ENCODE measurements around the gene ZFP1.
"Not testable (repeated sequence)": the region's sequence is repeated elsewhere in the genome, so short reads cannot be mapped to it uniquely, and the experiment has no call there.

The ZFP1 gene

DNA sequence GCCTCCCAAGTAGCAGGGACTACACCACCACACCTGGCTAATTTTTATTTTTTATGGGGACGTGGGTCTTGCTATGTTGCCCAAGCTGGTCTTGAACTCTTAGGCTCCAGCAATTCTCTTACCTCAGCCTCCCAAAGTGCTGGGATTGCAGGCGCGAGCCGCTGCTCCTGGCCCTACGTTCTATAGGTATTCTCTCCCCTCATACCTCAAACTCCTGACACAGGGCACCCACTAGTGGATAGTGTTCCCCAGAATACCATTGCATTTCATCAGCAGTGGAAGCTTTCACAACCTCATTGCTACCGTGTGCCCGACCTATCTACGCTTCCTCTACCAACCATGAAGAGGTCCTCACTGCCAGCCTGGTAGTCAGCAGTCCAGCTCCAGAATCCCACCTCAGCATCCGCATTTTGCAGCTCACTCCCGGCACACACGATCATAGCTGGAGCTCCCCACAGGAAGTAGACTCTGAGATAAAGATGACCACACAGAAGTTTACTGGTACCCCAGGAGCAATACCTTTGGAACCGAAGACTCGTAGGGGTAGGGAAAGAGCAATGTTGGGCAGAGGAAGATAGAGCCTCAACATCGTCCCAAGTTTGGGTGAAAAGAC lies 49.3 kb downstream of the ZFP1 start:
- peak overlapping the region in 1 of 2 donors; percentile 51 for H3K4me3 ChIP-seq (replicated peaks in 1 of 2; ENCODE audit: low read depth in 2 of 2, low read length in 2 of 2)
- TF ChIP-seq, protein P1, sequence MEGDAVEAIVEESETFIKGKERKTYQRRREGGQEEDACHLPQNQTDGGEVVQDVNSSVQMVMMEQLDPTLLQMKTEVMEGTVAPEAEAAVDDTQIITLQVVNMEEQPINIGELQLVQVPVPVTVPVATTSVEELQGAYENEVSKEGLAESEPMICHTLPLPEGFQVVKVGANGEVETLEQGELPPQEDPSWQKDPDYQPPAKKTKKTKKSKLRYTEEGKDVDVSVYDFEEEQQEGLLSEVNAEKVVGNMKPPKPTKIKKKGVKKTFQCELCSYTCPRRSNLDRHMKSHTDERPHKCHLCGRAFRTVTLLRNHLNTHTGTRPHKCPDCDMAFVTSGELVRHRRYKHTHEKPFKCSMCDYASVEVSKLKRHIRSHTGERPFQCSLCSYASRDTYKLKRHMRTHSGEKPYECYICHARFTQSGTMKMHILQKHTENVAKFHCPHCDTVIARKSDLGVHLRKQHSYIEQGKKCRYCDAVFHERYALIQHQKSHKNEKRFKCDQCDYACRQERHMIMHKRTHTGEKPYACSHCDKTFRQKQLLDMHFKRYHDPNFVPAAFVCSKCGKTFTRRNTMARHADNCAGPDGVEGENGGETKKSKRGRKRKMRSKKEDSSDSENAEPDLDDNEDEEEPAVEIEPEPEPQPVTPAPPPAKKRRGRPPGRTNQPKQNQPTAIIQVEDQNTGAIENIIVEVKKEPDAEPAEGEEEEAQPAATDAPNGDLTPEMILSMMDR (IDR thresholded peaks at IDR 0.05; ENCODE audit: low read depth, low read length): no peak

DNA sequence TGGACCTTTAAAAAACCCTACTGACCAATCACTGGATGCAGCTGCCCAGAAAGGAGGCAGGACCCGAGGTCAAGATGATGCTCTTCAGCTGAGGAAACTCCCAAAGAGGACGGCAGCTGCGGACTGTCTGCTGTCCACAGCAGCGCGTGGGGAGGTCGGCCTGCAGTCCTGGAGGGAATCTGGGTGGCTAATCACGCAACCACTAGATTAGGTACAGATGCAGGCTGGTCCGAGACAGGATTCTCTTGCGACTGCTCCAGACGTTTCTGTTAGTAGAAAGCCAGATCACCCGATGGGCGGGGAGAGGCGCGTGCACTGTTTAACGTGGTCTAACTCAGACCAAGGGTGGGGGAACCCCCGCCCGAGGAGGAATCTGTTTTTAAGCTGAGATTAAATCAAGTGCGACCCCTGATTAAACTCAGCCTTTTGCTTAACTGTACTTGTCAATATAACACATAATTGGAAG lies 49.8 kb downstream of the ZFP1 start:
- TF ChIP-seq, protein P1 (IDR thresholded peaks at IDR 0.05; ENCODE audit: low read depth, low read length): no peak
- DNase-seq (ENCODE audit: low read depth in 2 of 2): peak; percentile 51 to 64
- peak overlapping the region; percentile 22 to 51 for H3K4me3 ChIP-seq (replicated peaks in 1 of 2; ENCODE audit: low read depth in 2 of 2, low read length in 2 of 2)

More for the DNA sequence above, 49.3 kb downstream of the ZFP1 start:
- peak in 1 of 2 donors; percentile 26 for DNase-seq (ENCODE audit: low read depth in 2 of 2)

DNA sequence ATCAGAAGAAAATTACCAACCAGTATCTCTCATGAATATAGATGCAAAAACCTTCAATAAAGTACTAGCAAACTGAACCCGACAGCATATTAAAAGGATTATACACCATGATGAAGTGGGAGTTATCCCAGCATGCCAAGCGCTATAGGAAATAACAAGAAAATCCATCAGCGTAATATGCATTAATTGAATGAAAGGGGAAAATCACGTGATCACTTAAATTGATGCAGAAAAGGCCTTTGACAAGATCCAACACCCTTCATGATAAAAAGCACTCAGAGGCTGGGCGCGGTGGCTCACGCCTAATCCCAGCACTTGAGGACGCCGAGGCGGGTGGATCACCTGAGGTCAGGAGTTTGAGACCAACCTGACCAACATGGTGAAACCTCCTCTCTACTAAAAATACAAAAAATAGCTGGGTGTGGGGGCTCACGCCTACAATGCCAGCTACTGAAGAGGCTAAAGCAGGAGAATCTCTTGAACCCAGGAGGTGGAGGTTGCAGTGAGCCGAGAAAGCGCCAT lies 53.8 kb downstream of the ZFP1 start:
- H3K4me3 ChIP-seq (replicated peaks in 1 of 2; ENCODE audit: low read depth in 2 of 2, low read length in 2 of 2): no peak overlapping the region
- TF ChIP-seq, protein P1 (IDR thresholded peaks at IDR 0.05; ENCODE audit: low read depth, low read length): no peak
- no peak for DNase-seq (ENCODE audit: low read depth in 2 of 2)

DNA sequence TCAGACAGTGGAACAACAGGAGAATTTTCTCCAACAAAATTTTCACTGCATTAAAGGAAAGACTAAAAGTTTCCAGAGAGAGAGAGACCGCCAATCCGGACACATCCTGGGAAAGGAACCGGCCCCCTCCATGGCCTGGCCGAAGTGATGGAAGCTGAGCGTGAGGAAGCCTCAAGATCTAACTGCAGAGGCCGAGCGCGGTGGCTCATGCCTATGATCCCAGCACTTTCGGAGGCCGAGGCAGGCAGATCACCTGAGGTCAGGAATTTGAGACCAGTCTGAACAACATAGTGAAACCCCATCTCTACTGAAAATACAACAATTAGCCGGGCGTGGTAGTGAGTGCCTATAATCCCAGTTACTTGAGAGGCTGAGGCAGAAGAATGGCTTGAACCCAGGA lies 54.8 kb downstream of the ZFP1 start:
- TF ChIP-seq, protein P1 (IDR thresholded peaks at IDR 0.05; ENCODE audit: low read depth, low read length): no peak
- no peak overlapping the region for H3K4me3 ChIP-seq (replicated peaks in 1 of 2; ENCODE audit: low read depth in 2 of 2, low read length in 2 of 2)
- no peak for DNase-seq (ENCODE audit: low read depth in 2 of 2)

DNA sequence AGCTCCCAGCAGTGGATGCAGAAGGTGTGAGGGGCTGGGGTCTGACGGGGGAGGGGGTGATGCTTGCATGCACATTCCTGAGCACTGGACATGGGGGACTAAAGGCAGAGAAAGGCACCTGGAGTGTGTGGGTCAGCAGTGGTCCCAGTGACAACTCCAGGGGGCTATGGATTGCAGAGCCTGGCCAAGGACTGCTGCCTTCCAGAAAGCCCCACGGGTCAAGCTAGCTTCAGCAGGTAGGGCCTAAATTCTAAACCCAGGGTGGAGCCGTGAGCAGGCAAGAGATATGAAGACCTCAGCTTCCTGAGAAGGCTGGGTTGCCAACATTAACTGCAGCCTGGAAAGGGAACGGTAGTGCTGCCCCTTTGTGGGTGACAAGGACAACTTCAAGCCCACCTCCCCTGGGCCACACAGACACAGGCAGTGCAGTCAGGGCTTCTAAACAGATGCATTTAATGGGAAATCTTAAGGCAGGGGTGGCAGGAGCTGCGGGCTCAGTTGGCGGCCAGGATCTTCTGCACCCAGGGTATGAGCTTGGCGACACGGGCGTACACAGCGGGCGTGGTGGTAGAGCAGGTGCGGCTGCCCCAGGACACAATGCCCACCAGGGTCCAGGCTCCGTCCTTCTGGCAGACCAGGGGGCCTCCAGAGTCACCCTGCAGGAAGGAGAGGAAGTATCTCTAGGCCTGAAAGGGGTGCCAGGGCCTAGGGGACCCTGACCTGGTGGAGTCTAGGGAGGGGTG lies 55.5 kb downstream of the ZFP1 start:
- no peak overlapping the region for H3K4me3 ChIP-seq (replicated peaks in 1 of 2; ENCODE audit: low read depth in 2 of 2, low read length in 2 of 2)
- TF ChIP-seq, protein P1 (IDR thresholded peaks at IDR 0.05; ENCODE audit: low read depth, low read length): no peak
- DNase-seq (ENCODE audit: low read depth in 2 of 2): no peak

DNA sequence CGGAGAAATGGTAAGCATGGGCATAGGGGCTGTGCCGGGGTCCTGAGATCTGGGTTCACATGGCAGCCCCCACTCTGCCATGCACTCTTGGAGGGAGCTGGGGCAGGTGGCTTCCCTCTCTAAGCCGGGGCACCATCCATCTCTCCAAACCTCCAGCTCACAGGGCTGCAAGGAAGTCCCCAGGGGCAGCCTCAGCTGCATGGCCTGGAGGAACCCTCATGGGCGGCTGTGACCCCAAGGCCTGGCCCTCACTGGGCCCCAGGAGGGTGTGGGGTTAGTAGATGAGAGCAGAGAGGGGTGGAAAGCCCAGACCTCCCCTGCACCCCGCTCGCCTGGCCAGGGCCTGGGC lies 56.1 kb downstream of the ZFP1 start:
- TF ChIP-seq, protein P1 (IDR thresholded peaks at IDR 0.05; ENCODE audit: low read depth, low read length): no peak
- no peak overlapping the region for H3K4me3 ChIP-seq (replicated peaks in 1 of 2; ENCODE audit: low read depth in 2 of 2, low read length in 2 of 2)
- DNase-seq (ENCODE audit: low read depth in 2 of 2): no peak

DNA sequence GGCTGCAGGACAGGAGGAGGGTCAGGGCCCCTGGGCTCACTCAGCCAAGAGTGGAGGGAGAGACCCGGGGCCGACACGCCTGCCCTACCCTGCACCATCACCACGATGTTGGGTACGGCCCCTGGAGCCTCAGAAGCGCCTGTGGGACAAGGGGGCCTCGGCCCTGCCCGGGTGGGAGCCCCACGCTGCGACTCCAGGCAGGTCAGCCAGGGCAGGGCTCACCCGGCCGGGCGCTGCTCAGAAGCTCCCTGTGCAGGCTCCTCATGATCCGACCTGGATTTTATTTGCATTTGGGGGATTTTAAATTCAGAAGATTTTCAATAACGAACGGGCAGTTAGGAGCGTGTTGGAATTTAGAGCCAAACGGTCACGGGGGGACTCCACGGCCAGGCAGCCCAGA lies 56.6 kb downstream of the ZFP1 start:
- DNase-seq (ENCODE audit: low read depth in 2 of 2); H3K4me3 ChIP-seq (replicated peaks in 1 of 2; ENCODE audit: low read depth in 2 of 2, low read length in 2 of 2): not testable (repeated sequence)

DNA sequence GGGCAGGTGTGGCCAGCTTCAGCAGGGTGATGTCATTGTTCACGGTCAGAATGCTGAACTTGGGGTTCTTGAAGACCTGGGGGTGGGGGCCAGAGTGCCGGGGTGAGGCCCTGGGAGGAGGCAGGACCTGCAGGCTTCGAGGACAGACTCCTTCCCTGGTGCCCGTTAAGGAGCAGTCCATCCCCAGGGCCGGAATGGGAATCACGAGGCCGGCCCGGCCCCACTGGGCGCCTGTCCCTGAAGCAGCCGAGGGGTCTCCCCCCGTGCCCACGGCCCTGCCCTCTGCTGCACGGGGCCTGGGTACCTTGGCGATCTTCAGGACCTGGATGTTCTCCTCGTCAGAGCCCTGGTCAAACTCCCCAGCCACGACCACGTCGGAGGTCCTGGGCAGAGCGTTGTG lies 57.1 kb downstream of the ZFP1 start:
- DNase-seq (ENCODE audit: low read depth in 2 of 2); H3K4me3 ChIP-seq (replicated peaks in 1 of 2; ENCODE audit: low read depth in 2 of 2, low read length in 2 of 2): not testable (repeated sequence)

DNA sequence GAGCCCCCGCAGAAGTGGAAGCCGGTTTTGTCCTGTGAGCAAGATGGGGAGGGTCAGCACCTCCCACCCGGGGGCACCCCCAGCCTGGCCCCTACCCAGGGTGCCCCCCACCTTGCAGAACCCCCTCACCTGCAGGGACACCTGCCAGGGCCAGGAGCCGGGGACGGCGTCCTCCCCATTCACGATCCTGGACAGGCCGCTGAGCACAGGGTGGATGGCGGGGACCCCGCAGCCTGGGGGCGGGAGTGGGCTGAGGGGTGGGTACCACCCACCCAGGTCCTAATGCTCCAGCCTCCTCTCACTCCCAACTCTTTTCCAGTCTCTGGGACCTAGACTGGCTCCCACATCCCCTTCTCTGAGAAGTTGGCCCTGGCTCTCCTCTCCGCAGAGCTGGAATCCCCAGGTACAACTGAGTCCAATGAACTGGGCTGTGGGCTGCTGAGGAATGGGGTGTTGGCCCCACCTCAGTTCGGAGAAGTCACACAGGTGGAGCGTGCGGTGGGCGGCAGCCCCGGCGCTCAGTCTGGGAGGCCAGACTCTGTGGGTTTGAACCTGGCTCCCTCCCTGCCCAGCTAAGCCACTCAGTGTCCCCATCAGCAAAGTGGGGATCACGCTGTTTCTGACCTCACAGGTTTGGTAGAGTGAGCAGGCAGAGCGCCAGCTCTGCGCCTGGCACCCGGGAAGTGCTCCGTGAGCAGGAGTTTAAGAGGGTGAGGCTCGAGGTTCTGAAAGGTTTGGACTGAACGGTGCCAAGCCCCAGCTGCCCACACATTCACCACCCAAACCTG lies 57.8 kb downstream of the ZFP1 start:
- not testable (repeated sequence) for DNase-seq (ENCODE audit: low read depth in 2 of 2)

More for the DNA sequence above, 57.8 kb downstream of the ZFP1 start:
- not testable (repeated sequence) for H3K4me3 ChIP-seq (replicated peaks in 1 of 2; ENCODE audit: low read depth in 2 of 2, low read length in 2 of 2)

Measured in cardiac fibroblast (primary cell).